Stimulated activated naive CD4-positive, alpha-beta T cell (primary cell): ENCODE data around the gene HDAC4.

ENCODE experiments used
- DNase-seq, 6 experiments: peaks; one replicate each; lab custom pipeline; 2025; lab: John Stamatoyannopoulos, UW

The HDAC4 gene

GRCh38 chr2:239140346-239141020, 260.3 kb downstream of the HDAC4 start:
- no peak for DNase-seq

- DNase-seq, result no peak
Measured at GRCh38 chr2:239139566-239139965, 261.3 kb downstream of the HDAC4 start.

- no peak for DNase-seq
Measured at GRCh38 chr2:239139101-239139500, 261.7 kb downstream of the HDAC4 start.

GRCh38 chr2:239138610-239139009, 262.2 kb downstream of the HDAC4 start:
- DNase-seq, result no peak

GRCh38 chr2:239137898-239138283, 262.9 kb downstream of the HDAC4 start:
- DNase-seq, result no peak

GRCh38 chr2:239137165-239137897, 263.5 kb downstream of the HDAC4 start:
- no peak for DNase-seq

GRCh38 chr2:239136762-239137161, 264.1 kb downstream of the HDAC4 start:
- no peak for DNase-seq

- DNase-seq, result no peak
Measured at GRCh38 chr2:239136203-239136602, 264.6 kb downstream of the HDAC4 start.

- DNase-seq, result no peak
Measured at GRCh38 chr2:239135531-239135930, 265.3 kb downstream of the HDAC4 start.

- DNase-seq, result no peak
Measured at GRCh38 chr2:239133945-239134570, 266.8 kb downstream of the HDAC4 start.

- DNase-seq, result no peak
Measured at GRCh38 chr2:239132786-239133185, 268.0 kb downstream of the HDAC4 start.

GRCh38 chr2:239132156-239132709, 268.6 kb downstream of the HDAC4 start:
- no peak for DNase-seq

GRCh38 chr2:239131521-239131920, 269.3 kb downstream of the HDAC4 start:
- no peak for DNase-seq

- DNase-seq, result no peak
Measured at GRCh38 chr2:239130786-239131325, 270.0 kb downstream of the HDAC4 start.

- no peak for DNase-seq
Measured at GRCh38 chr2:239130041-239130440, 270.8 kb downstream of the HDAC4 start.

GRCh38 chr2:239129147-239129920, 271.5 kb downstream of the HDAC4 start:
- no peak for DNase-seq

- no peak for DNase-seq
Measured at GRCh38 chr2:239128706-239129105, 272.1 kb downstream of the HDAC4 start.

GRCh38 chr2:239127513-239127912, 273.3 kb downstream of the HDAC4 start:
- no peak for DNase-seq

- DNase-seq, result no peak
Measured at GRCh38 chr2:239125726-239126675, 274.8 kb downstream of the HDAC4 start.

GRCh38 chr2:239124152-239124899, 276.5 kb downstream of the HDAC4 start:
- no peak for DNase-seq
